ENCODE results near the gene PROC. TPM values are rescaled to one million over a fixed set of nuclear protein-coding genes. Genes with fewer than 3 reads are reported as not detected.
A peak's percentile ranks its signal among the peaks of the same experiment; 100 is the strongest.

Gene PROC
- total and polyA plus RNA-seq, 2 of the 4 experiments (the other 2 are of a cell fraction), result 0.07 TPM; not detected in 1

- H3K56ac ChIP-seq (ENCODE audit: extremely low read depth, insufficient read depth, low read length), result no peak overlapping the region
- no peak overlapping the region; the same call in 2 of the 3 replicates for H2BK15ac ChIP-seq (ENCODE audit: low read depth, low read length)
- peak overlapping the region; percentile 4; the same call in 1 of the 2 replicates for H4K91ac ChIP-seq (ENCODE audit: insufficient read depth, low read depth, low read length)
- intact Hi-C loops (cut with micrococcal nuclease) (no loop called here), dilution Hi-C loops (cut with HindIII; ENCODE audit: low sequenced_read_pairs, unreplicated experiment) (no loop called here), in situ Hi-C loops (cut with MboI; ENCODE audit: low sequenced_read_pairs) (no loop called here)
- H2BK20ac ChIP-seq (ENCODE audit: low read depth, low read length), result no peak overlapping the region
- H4K5ac ChIP-seq (ENCODE audit: low read depth, low read length), result no peak overlapping the region
- no peak overlapping the region for H3K4me3 ChIP-seq (ENCODE audit: insufficient read depth, low read depth, low read length)
- no peak for DNase-seq
- H3K9ac ChIP-seq (ENCODE audit: low read depth, low read length), result no peak overlapping the region
- H3K4me2 ChIP-seq (ENCODE audit: low read depth, low read length), result no peak overlapping the region
- no peak overlapping the region for H3K18ac ChIP-seq (ENCODE audit: low read depth, low read length)
- H3K9me1 ChIP-seq (ENCODE audit: insufficient read depth, low read length), result peaks cover 25% of the 10 kb centered on the region
- ATAC-seq (ENCODE audit: low read depth), result no peak
- 0 out of 2 replicates have a peak overlapping the region, but pooled peaks have one; percentile 22 for H2AK5ac ChIP-seq (ENCODE audit: low read depth, low read length)
- H3K23ac ChIP-seq (ENCODE audit: low read depth, low read length), result 0 out of 2 replicates have a peak overlapping the region, but pooled peaks have one; percentile 25
- peak overlapping the region; percentile 17; the same call in 1 of the 2 replicates for H2BK120ac ChIP-seq (ENCODE audit: low read depth, low read length)
- no peak overlapping the region for H3K14ac ChIP-seq (replicated peaks; ENCODE audit: low read depth, low read length)
- H2BK5ac ChIP-seq (ENCODE audit: low read depth, low read length, poor library complexity, severe bottlenecking), result no peak overlapping the region
- H3K36me3 ChIP-seq (ENCODE audit: control insufficient read depth, insufficient read depth, low read length), result no peaks in the 10 kb centered on the region
- H3K27me3 ChIP-seq (ENCODE audit: control insufficient read depth, insufficient read depth, low read length), result no peaks in the 10 kb centered on the region
- no peak overlapping the region for H3K27ac ChIP-seq (ENCODE audit: insufficient read depth, low read length)
- H2AFZ ChIP-seq (replicated peaks; ENCODE audit: low read length, poor library complexity), result no peak overlapping the region
- H4K8ac ChIP-seq (ENCODE audit: low read depth in 2 of 2, low read length in 2 of 2), result no peak overlapping the region; a peak in 1 of 4 replicates
- no peaks in the 10 kb centered on the region for H3K9me3 ChIP-seq (ENCODE audit: control insufficient read depth, insufficient read depth, low read length)
- no peaks in the 10 kb centered on the region for H4K20me1 ChIP-seq (ENCODE audit: insufficient read depth, low read length)
- ChIA-PET CTCF (no interaction called here), POLR2A (ENCODE audit: unreplicated experiment) (no interaction called here)
- peaks cover 16% of the 10 kb centered on the region for H3K4me1 ChIP-seq (ENCODE audit: control insufficient read depth, insufficient read depth, low read length)
- no peak overlapping the region for H2AK9ac ChIP-seq (replicated peaks; ENCODE audit: low read depth, low read length, poor library complexity)
- BruUV-seq (replicated peaks), result no TSS peak
- peaks cover 0 to 6% of the 10 kb centered on the region in 2 experiments; a peak in 1 of 4 replicates for H3K79me1 ChIP-seq (ENCODE audit: low read depth in 1 of 2, low read length in 2 of 2)
- 88% methylated on average over 2 of the region's 7 CpGs; no CpG with 5 or more reads in 1 of the 2 experiments for WGBS, 2 experiments (ENCODE audit: extremely low coverage in 2 of 2, insufficient read length in 1 of 2)
- no peak overlapping the region; the same call in 1 of the 2 replicates for H3K4ac ChIP-seq (ENCODE audit: low read depth, low read length)
- TF ChIP-seq MAZ (IDR thresholded peaks at IDR 0.05; ENCODE audit: borderline replicate concordance, low read depth, low read length) (no peak), POLR2A (IDR thresholded peaks at IDR 0.05; ENCODE audit: low read depth, low read length) (no peak), CEBPB (IDR thresholded peaks at IDR 0.05; ENCODE audit: low read depth, low read length) (no peak), RCOR1 (IDR thresholded peaks at IDR 0.05; ENCODE audit: insufficient replicate concordance, low read length) (no peak), CHD1 (IDR thresholded peaks at IDR 0.05; ENCODE audit: low read depth, low read length) (no peak), ELK1 (IDR thresholded peaks at IDR 0.05; ENCODE audit: borderline replicate concordance, low read depth, low read length) (no peak), SMC3 (IDR thresholded peaks at IDR 0.05; ENCODE audit: low read depth, low read length) (no peak)
Measured at GRCh38 chr2:127404466-127405254, 13.6 kb upstream of the PROC start.

All from IMR-90 (cell line).